Ovary (tissue), 9 donors: ENCODE data around the gene MTURN. TPM values are rescaled to one million over a fixed set of nuclear protein-coding genes. Genes with fewer than 3 reads are reported as not detected.

Source experiments
- DNase-seq, 5 donors: peaks; one replicate each; pipeline ENCODE4 v3.0.0-alpha.2; 2019 to 2020
- H3K27ac ChIP-seq, 2 donors: fragments of 200-600 bp; one replicate each; pipeline versions ENCODE4 v1.5.1 to v1.8.0; 2019 to 2022
- H3K27me3 ChIP-seq: fragments of 200-600 bp; one replicate; pipeline ENCODE4 v1.8.0; 2022
- H3K36me3 ChIP-seq: fragments of 200-600 bp; sonication (generic); one replicate; pipeline ENCODE4 v1.5.1; 2019
- H3K4me1 ChIP-seq: one replicate; pipeline ENCODE4 v1.8.1; 2013; ENCODE audit warnings: mild to moderate bottlenecking, moderate library complexity; ENCODE audit not compliant: insufficient read depth
- H3K4me3 ChIP-seq: fragments of 200-600 bp; sonication (generic); one replicate; pipeline ENCODE4 v1.5.1; 2017
- H3K9me3 ChIP-seq, 2 donors: fragments of 200-600 bp in 1 of 2; sonication (generic) in 1 of 2; one replicate each; pipeline versions ENCODE4 v1.5.1 to v1.8.1; 2013 to 2019; ENCODE audit warnings: mild to moderate bottlenecking in 1 of 2, moderate library complexity in 1 of 2
- CTCF ChIP-seq, 3 donors: fragments of 450-650 bp in 2 of 3; fragments of 200-600 bp in 1 of 3; IDR thresholded peaks; one replicate each; pipeline versions ENCODE4 v1.5.1 to v1.8.0; 2016 to 2022; ENCODE audit warnings: antibody characterized with exemption in 3 of 3, mild to moderate bottlenecking in 1 of 3
- EP300 ChIP-seq: sonication (generic); formaldehyde crosslinking; IDR thresholded peaks from one replicate; pipeline ENCODE4 v1.6.1; 2017; ENCODE audit warnings: antibody characterized with exemption
- POLR2A ChIP-seq: fragments of 450-650 bp; IDR thresholded peaks from one replicate; pipeline ENCODE4 v1.6.1; 2017; ENCODE audit warnings: antibody characterized with exemption, mild to moderate bottlenecking, moderate library complexity
- WGBS, 3 donors: extraction: QIAGEN DNeasy Blood & Tissue Kit in 1 of 3; methylation state at CpG; one replicate each; pipeline versions ENCODE4 v1.1.5 to v1.1.7; 2013 to 2017; 5-methylcytosine and 5-hydroxymethylcytosine counted together
- intact Hi-C, 4 donors: fragments of 100-400 bp; cut with DNase I; formaldehyde crosslinking; loops; one replicate each; pipeline versions ENCODE4 v1.11.0 to v1.15.1; 2022 to 2023
- polyA plus RNA-seq, 2 donors: library from polyadenylated mRNA; stranded (reverse); fragments of 200-250 nt in 1 of 2; fragments of 350-450 nt in 1 of 2; fragmentation: Illumina TruSeq in 1 of 2; extraction: RNeasy Lipid Tissue Mini Kit (QIAGEN cat#74804) in 1 of 2; gene quantifications; one replicate each; pipeline ENCODE4 v1.2.3, GENCODE V29; 2013 to 2014
- total RNA-seq, 7 donors: library from RNA; depleted of rRNA in 2 of 7; stranded (reverse); fragments of >200 nt in 2 of 7; fragmentation: NEBNext Ultra II Directional in 3 of 7; extraction: Animal tissue kit (Norgen Biotek cat#: 25700) in 3 of 7; gene quantifications; one replicate each; pipeline versions ENCODE4 v1.1.0 to v1.2.4, GENCODE V29; 2016 to 2023
- donor health status: DM: no; HTN: no; CAD: no; lungs with moderate emphysema.
- donor health status: DM: no; HTN: no; CAD: no.
- donor health status: Bipolar disorder and iron deficiency.
- donor health status: DM: yes; HTN: yes; CAD: no.
- donor health status: DM: no; HTN: no; CAD: no.
- donor health status: DM: yes; HTN: yes; CAD: no.

Gene MTURN
- total and polyA plus RNA-seq, 9 donors, result 14.7 to 65.1 (median 40.4) TPM

DNA sequence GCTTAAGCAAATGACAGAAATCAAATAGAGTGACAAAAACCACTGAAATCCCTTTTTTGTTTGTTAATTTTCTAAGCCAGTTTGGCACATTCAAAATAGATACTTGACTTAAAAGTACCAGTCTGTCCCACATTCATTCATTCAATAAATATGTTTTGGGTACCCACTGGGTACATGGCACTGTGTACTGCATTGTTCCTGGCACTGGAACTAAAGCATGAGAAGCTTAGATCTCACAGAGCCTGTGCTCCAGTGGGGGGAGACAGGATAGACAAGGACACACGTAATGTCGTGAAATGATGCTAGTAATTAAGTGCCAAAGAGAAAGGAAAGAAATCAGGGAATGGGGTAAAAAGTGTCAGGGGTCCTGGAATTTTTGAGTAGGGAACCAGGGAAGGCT, 13.0 kb downstream of the MTURN start:
- intact Hi-C loops, result no loop called here
- Histone ChIP-seq H3K4me1 (peaks cover 2% of the 10 kb centered on the region), H3K27ac (no peak overlapping the region), H3K9me3 (no peaks in the 10 kb centered on the region), H3K36me3 (no peaks in the 10 kb centered on the region), H3K27me3 (no peaks in the 10 kb centered on the region), H3K4me3 (no peak overlapping the region)
- TF ChIP-seq EP300, result no peak
- no peak for TF ChIP-seq POLR2A
- TF ChIP-seq CTCF (IDR thresholded peaks at IDR 0.05), result no peak
- no peak for DNase-seq
- 92 to 100% (median 95%) methylated on average over 2 of the region's 2 CpGs for WGBS, 3 donors

GRCh38 chr7:30148426-30148825, 13.6 kb downstream of the MTURN start:
- Histone ChIP-seq H3K4me1 (peaks cover 2% of the 10 kb centered on the region), H3K9me3 (no peaks in the 10 kb centered on the region), H3K4me3 (no peak overlapping the region), H3K36me3 (no peaks in the 10 kb centered on the region), H3K27me3 (no peaks in the 10 kb centered on the region), H3K27ac (no peak overlapping the region)
- TF ChIP-seq EP300 (no peak), POLR2A (no peak), CTCF (IDR thresholded peaks at IDR 0.05) (no peak)
- intact Hi-C loops, result no loop called here
- WGBS, 3 donors, result 96 to 100% (median 97%) methylated on average over 5 of the region's 5 CpGs
- no peak for DNase-seq

GRCh38 chr7:30148951-30149459, 14.2 kb downstream of the MTURN start:
- no peak for TF ChIP-seq CTCF (IDR thresholded peaks at IDR 0.05)
- no peak for TF ChIP-seq EP300
- whole genome bisulfite sequencing, 3 donors, result 83 to 91% (median 84%) methylated on average over 13 of the region's 13 CpGs
- DNase-seq, result no peak
- H3K36me3 ChIP-seq, result no peaks in the 10 kb centered on the region
- no peaks in the 10 kb centered on the region for H3K9me3 ChIP-seq
- peaks cover 2% of the 10 kb centered on the region for H3K4me1 ChIP-seq
- intact Hi-C loops, result no loop called here
- H3K4me3 ChIP-seq, result no peak overlapping the region
- H3K27ac ChIP-seq, result no peak overlapping the region
- no peaks in the 10 kb centered on the region for H3K27me3 ChIP-seq

DNA sequence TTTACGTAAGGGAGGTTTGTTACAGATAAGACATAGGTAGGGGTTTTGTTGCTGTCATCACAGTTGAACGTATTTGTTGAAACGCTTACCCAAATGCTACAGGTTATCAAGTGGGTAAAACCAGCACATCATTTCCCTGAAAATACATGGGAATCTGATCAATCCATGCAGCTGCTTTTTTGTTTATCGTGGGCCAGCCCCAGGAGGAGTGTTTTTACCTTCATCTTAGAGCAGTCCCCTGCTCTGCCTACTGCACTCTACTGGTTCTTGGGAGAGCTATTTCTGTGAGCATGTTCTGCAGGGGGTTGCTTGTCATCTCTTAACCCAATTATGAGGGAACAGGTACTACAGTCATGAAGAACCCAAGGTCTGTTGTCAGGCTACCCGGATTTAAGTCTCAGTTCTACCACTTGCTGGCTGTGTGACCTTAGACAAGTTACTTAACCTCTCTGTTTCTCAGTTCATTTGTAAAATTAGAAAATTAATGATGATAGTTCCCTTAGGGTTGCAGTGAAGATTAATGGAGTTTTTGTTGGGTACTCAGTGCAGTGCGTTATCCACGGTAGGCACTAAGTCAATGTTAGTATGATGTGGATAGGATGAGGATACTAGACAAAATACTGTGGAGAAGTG, 15.0 kb downstream of the MTURN start:
- Histone ChIP-seq H3K9me3 (no peaks in the 10 kb centered on the region), H3K36me3 (no peaks in the 10 kb centered on the region), H3K27me3 (no peaks in the 10 kb centered on the region), H3K27ac (no peak overlapping the region), H3K4me1 (peaks cover 2% of the 10 kb centered on the region), H3K4me3 (no peak overlapping the region)
- DNase-seq, result no peak
- 93 to 98% (median 95%) methylated on average over 7 of the region's 7 CpGs for WGBS, 3 donors
- intact Hi-C loops, result no loop called here
- TF ChIP-seq POLR2A (no peak), EP300 (no peak), CTCF (IDR thresholded peaks at IDR 0.05) (no peak)
